NCI-H446 (cell line): ENCODE data around the gene MARCHF10.

Experiments
- DNase-seq, 2 experiments: peaks; one replicate each; lab custom pipeline; 2025; lab: John Stamatoyannopoulos, UW

MARCHF10 gene

DNA sequence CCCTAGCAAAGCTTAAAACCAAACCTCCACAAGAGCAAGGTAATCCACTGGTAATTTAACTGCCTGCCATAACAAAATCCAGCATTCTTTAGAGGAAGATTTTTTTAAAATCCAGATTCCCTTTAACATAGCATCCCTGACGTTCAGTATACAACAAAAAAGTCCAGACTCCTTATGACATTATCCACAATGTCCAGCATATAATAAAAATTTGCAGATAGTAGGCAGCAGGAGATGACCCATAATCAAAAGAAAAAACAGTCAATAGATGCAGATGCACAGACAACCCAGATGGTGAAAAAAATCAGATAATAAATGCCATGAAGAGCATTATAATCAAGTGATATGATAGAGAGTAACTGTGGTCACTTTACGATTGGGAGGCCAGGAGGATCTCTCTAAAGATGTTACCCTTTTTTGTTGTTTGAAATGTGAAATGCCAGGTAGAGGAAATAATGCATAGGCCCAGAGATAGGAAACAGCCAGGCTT is 147.4 kb downstream of the MARCHF10 start:
- no peak for DNase-seq

DNA sequence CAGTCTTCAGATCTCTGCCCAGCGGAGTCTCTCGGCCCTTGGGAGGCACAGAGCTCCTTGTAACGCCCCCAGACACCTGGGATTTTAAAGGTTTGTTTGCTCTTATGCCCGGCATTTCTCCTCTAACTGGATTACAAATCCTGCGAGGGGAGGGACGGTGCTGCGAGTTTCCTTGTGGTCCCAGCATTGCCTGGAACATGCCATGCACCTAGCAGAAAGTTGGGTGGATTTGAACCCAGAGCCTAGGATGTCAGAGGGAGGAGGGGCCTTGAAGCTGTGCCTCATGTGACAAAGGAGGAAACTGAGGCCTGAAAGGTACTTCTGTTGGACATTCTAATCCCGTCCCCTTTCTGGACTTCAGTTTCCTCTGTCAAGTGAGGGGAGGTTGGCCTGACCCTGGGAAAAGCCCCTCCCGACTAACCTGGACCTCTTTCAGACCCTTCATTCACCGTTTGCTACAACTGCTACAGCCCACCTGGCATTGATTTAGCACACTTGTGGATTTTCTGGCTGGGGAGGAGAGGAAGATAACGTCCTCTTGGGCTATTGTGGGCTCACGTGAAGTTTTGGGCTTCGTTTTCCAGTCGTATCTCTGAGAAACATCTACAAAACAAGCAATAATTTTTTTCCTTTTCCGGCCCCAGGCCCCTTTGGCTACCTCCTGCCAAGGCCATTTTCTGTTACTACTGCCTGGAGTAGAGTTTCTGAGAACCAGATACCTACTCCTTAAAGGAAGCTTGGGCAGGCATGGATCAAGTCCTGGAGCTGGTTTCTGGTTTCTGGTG is 149.8 kb downstream of the MARCHF10 start:
- DNase-seq = no peak

DNA sequence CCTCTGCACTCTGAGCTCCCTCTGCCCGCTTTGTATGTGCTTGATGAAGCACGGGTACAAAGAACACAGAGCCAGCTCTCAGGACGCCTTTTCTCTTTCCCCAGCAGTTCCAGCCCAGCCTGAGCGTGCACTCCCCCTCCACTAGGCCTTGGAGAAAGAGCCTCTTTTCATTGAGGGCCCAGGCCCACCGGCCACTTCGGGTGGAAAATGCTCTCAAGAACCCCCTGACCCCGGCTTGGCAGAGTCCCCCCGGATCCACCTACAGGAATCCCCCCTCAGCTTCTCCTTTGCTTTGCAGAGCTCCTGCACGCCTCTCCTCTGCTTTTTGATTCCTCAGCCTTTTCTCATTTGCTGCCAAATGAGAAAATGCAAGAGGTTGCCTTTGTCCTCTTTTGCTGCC is 150.4 kb downstream of the MARCHF10 start:
- DNase-seq = no peak

DNA sequence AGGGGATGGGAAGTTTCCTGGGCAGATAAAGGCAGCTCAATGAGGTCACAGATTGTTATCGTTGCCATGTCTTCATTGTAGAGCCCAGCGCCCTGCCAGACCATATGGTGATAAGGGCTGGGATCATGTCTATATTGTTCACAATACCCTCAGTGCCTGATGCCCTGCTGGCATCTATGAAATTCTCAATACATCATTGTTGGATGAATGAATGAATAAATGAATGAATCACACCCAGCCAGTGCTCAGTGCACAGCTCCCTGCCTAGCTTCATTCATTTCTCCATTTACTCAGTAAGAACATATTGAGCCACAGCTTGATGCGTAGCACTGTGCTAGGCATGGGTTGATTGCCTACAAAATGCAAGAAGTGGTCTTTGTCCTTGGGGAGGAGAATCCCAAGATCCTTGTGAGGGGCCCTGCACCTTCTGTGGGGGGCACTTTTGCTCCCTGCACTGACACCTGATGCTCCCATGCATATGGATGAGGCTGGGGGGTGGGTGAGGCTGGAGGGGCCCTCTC is 150.9 kb downstream of the MARCHF10 start:
- no peak for DNase-seq

DNA sequence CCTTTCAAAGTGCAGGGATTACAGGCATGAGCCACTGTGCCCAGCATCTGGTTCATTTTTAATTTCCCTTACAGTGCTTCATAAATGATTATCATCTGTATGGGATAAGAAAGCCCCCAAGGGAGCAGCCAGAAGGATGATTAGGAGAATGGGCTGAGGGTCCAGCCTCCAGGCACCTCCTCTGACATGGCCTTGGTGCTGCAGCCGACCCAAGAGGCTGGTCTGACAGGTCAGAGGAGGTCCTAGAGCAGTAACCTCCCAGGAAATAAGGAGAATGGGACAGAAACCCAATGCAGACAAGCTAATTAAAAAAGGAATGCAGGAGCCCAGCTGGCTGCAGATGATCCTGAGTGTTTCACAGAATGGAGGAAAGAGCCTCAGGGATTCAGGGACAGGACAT is 151.7 kb downstream of the MARCHF10 start:
- DNase-seq = no peak

DNA sequence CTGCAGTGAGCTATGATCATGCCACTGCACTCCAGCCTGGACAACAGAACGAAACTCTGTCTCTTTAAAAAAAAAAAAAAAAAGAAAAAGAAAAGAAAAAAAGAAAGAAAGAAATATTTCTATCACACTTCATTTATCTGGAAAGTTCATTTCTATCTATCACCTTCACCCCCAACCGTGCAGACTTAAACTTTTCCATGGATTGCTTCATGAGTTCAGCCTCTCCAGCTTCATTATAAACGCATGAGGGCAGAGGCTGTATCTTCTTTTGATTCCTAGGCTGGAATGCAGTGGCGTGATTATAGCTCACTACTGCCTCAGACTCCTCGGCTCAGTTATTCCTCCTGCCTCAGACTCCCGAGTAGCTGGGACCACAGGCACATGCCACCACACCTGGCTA is 152.5 kb downstream of the MARCHF10 start:
- no peak for DNase-seq

DNA sequence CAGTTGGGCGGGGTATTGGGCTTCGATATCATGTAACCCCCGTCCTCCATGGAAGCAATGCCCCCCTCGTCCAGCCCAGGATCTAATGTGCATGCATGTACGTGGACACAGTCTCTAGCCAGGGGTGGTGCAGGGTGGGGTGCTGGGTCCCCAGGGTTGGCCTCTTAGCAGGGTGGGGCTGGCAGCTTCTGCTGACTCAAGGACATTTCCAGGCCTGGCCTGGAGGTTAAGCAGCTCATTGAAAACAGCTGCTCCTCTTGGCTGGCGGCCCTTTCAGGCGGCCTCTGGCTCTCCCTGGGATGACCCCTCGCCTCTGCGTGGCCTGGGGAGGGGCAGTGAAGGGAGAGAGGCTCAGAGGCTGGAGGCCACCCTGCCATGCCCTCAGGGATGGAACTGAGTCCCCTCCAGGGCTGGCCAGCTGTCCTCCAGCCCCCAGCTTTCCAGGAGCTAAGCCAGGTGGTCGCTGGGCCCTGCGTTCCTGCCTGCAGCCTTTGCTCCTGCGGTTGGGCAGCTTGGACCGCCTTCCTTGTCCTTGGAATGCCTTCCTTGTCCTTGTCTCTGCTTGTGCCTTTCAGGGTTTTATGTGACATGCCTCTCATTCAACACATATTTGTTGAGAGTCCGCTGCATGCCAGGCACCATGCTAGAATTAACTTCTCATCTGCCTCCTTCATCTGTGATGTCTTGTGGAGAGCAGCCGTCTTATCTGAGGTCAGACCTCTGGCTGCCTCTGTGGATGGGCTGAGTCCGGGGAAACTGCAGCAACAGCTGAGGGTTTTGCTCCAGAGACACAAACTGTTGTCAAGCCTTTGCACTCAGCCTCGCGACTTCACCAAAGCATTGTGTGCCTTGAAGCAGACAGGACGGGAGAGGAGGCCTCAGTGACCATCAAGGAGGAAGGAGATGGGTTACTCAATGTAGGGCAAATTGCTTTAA is 154.0 kb downstream of the MARCHF10 start:
- no peak for DNase-seq

DNA sequence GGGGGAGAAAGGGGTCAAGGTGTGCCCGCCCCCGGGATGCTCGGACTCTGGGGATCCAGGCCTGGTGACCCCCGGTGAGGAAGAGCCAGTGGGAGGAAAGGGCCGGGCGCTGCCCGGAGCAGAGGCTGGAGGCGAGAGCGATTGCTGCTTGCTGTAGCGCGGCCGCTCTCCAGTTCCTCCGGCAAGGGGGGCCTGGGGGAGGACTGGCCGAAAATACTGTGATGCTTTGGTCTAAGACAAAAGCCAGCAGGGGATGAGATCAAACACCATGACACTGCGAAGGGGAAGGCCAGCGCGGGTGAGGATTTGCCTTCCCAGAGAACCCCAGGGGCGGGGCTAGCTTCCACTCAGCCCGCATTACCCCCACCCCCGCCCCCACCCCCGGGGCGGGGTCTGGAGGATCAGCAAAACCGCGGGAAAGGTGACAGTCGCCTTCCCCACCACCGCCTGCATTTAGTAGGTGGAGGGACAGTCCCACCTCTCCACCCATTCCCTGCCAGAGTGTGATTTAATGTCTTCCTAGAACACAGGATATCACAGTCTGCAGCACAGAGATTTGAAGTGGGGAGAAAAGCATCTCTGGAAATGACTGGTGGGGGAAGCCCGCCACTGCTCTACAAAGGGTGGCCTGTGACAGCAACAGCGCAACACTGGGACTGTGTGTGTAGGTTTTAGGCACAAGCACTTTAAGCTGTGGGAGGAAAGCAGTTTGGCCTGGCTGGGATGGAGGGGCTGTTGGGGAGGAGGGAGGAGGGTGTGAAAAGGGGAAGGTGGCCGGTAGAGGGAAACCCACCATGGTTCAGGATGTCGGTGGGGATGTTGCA is 154.9 kb downstream of the MARCHF10 start:
- DNase-seq = no peak

DNA sequence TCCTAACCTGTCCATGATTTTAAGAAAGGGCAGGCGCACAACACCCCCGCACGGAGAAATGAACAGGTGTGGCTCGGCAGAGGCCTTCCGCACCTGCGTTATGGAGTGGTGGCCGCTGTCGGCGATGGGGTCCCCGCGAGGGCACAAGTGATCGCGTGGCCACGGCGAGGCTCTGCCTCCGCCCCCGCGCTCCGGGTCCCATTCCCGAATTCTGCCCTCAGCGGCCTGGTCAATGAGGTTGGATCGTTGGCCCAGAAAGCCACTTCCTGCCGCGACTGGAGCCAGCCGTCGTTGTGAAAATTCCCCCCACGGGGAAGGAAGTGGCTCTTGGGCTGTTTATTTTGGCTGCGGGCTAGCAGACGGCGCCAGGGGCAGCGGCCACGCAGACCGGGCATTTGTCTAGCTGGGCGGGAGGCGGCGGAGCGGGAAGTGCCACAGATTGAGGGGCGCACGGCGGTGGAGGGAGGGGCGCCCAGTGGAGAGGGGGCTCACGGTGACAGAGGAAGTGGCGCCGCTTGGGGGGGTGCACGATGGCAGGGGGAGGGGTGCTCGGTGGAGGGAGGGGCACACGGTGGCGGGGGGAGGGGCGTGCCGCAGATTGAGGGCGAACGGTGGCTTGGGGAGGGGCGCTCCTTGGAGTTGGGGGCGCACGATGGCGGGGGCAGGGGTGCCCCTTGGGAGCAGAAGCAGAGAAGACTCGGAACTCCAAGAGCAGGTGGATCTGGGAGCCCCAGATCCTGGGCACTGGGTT is 155.7 kb downstream of the MARCHF10 start:
- DNase-seq = no peak
